Measurements from ENCODE around the gene SYN1. TPM values are rescaled to one million over a fixed set of nuclear protein-coding genes. Genes with fewer than 3 reads are reported as not detected.
"Not testable (repeated sequence)": the region's sequence is repeated elsewhere in the genome, so short reads cannot be mapped to it uniquely, and the experiment has no call there.

The SYN1 gene
- 4.3 and 6.7 TPM in 2 replicates for polyA plus RNA-seq
- polyA minus RNA-seq, result 10.7 and 10.9 TPM in 2 replicates

DNA sequence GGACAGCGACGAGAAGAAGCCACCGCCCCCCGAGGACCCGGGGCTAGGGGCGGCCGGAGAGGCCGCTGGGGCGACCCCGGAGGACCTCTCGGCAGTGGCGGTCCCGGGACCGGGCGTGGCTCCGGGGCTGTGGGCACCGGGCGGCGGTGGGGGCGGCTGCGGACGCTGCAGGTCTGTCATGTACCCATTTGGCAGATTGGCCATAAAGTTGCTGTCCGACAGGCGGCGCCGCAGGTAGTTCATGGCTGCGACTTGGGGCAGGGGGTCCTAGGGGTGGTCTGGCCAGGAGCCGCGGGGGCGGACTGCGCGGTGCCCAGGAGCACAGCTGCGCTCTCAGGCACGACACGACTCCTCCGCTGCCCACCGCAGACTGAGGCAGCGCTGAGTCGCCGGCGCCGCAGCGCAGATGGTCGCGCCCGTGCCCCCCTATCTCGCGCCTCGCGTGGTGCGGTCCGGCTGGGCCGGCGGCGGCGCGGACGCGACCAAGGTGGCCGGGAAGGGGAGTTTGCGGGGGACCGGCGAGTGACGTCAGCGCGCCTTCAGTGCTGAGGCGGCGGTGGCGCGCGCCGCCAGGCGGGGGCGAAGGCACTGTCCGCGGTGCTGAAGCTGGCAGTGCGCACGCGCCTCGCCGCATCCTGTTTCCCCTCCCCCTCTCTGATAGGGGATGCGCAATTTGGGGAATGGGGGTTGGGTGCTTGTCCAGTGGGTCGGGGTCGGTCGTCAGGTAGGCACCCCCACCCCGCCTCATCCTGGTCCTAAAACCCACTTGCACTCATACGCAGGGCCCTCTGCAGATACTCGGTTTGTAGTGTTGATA, at the start of gene SYN1:
Gene SYN1 (minus strand): TSS at position 372 of the 817 bp plus-strand sequence. CDS start 129 bp downstream, at position 243.
- Histone ChIP-seq H3F3A (ENCODE audit: insufficient read depth, low read length, poor library complexity, severe bottlenecking) (no peaks in the 10 kb centered on the region), H3K9me2 (ENCODE audit: insufficient read depth, low read length) (no peaks in the 10 kb centered on the region), H3K27ac (ENCODE audit: low read length) (no peak within 1 kb of the TSS), H3K36me3 (ENCODE audit: insufficient read depth, low read length) (no peaks in the 10 kb centered on the region), H3K27me3 (ENCODE audit: insufficient read depth, low read depth, low read length) (no peaks in the 10 kb centered on the region), H3K4me2 (ENCODE audit: low read length) (no peak within 1 kb of the TSS), H3K79me2 (replicated peaks; ENCODE audit: insufficient read depth, low read length) (no peaks in the 10 kb centered on the region), H3K9me3 (ENCODE audit: low read length) (no peaks in the 10 kb centered on the region), H3K9ac (ENCODE audit: low read length) (peak within 1 kb of the TSS; percentile 66), H3K4me3 (ENCODE audit: low read length) (peak within 1 kb of the TSS; percentile 74), H4K20me1 (ENCODE audit: insufficient read depth) (no peaks in the 10 kb centered on the region), H2AFZ (ENCODE audit: low read depth, low read length) (peak within 1 kb of the TSS; percentile 73)
- TF ChIP-seq RAD21 (conservative IDR thresholded peaks at IDR 0.05) (peak; percentile 55), EZH2 (IDR thresholded peaks at IDR 0.05; ENCODE audit: borderline replicate concordance, insufficient read depth, low read length, poor library complexity, severe bottlenecking) (no peak), MXI1 (conservative IDR thresholded peaks at IDR 0.05; ENCODE audit: poor library complexity, severe bottlenecking) (peak; percentile 44), EP300 (conservative IDR thresholded peaks at IDR 0.05; ENCODE audit: poor library complexity, severe bottlenecking) (no peak), TAF1 (IDR thresholded peaks at IDR 0.05; ENCODE audit: low read depth) (peak; percentile 71), SMC3 (conservative IDR thresholded peaks at IDR 0.05; ENCODE audit: poor library complexity) (peak; percentile 47), POLR2AphosphoS5 (IDR thresholded peaks at IDR 0.05) (peak; percentile 86)
- TF ChIP-seq, protein P1, sequence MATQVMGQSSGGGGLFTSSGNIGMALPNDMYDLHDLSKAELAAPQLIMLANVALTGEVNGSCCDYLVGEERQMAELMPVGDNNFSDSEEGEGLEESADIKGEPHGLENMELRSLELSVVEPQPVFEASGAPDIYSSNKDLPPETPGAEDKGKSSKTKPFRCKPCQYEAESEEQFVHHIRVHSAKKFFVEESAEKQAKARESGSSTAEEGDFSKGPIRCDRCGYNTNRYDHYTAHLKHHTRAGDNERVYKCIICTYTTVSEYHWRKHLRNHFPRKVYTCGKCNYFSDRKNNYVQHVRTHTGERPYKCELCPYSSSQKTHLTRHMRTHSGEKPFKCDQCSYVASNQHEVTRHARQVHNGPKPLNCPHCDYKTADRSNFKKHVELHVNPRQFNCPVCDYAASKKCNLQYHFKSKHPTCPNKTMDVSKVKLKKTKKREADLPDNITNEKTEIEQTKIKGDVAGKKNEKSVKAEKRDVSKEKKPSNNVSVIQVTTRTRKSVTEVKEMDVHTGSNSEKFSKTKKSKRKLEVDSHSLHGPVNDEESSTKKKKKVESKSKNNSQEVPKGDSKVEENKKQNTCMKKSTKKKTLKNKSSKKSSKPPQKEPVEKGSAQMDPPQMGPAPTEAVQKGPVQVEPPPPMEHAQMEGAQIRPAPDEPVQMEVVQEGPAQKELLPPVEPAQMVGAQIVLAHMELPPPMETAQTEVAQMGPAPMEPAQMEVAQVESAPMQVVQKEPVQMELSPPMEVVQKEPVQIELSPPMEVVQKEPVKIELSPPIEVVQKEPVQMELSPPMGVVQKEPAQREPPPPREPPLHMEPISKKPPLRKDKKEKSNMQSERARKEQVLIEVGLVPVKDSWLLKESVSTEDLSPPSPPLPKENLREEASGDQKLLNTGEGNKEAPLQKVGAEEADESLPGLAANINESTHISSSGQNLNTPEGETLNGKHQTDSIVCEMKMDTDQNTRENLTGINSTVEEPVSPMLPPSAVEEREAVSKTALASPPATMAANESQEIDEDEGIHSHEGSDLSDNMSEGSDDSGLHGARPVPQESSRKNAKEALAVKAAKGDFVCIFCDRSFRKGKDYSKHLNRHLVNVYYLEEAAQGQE (IDR thresholded peaks at IDR 0.05; ENCODE audit: borderline replicate concordance), result peak; percentile 84
- TF ChIP-seq, protein P2, sequence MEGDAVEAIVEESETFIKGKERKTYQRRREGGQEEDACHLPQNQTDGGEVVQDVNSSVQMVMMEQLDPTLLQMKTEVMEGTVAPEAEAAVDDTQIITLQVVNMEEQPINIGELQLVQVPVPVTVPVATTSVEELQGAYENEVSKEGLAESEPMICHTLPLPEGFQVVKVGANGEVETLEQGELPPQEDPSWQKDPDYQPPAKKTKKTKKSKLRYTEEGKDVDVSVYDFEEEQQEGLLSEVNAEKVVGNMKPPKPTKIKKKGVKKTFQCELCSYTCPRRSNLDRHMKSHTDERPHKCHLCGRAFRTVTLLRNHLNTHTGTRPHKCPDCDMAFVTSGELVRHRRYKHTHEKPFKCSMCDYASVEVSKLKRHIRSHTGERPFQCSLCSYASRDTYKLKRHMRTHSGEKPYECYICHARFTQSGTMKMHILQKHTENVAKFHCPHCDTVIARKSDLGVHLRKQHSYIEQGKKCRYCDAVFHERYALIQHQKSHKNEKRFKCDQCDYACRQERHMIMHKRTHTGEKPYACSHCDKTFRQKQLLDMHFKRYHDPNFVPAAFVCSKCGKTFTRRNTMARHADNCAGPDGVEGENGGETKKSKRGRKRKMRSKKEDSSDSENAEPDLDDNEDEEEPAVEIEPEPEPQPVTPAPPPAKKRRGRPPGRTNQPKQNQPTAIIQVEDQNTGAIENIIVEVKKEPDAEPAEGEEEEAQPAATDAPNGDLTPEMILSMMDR (IDR thresholded peaks at IDR 0.05; ENCODE audit: poor library complexity, severe bottlenecking), result peak; percentile 73

DNA sequence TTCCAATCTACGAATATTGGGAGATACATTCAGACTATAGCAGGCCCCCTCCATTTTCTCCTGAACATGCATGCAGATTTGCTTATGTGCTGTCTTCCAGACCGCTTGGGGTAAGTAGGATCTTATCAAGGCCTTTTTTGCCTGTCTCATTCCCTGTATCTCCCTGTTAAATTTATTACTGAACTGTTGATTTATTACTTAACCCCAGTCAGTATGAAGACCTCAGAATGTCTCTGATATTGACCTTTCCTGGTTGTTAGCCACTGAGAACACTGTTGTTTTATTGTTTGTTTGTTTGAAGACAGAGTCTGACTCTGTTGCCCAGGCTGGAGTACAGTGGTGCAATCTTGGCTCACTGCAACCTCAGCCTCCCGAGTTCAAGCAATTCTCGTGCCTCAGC, 46.1 kb upstream of the SYN1 start:
- not testable (repeated sequence) for H3K4me2 ChIP-seq (ENCODE audit: low read length); H3K9ac ChIP-seq (ENCODE audit: low read length); H3K79me2 ChIP-seq (replicated peaks; ENCODE audit: insufficient read depth, low read length)

More for the DNA sequence above, 46.1 kb upstream of the SYN1 start:
- H3K36me3 ChIP-seq (ENCODE audit: insufficient read depth, low read length); H4K20me1 ChIP-seq (ENCODE audit: insufficient read depth); H3K9me2 ChIP-seq (ENCODE audit: insufficient read depth, low read length); H3K27me3 ChIP-seq (ENCODE audit: insufficient read depth, low read depth, low read length); H3K4me3 ChIP-seq (ENCODE audit: low read length); H3K9me3 ChIP-seq (ENCODE audit: low read length); H3F3A ChIP-seq (ENCODE audit: insufficient read depth, low read length, poor library complexity, severe bottlenecking); H3K27ac ChIP-seq (ENCODE audit: low read length); H2AFZ ChIP-seq (ENCODE audit: low read depth, low read length): not testable (repeated sequence)
